ENCODE measurements around the gene TFF3.

The TFF3 gene

DNA sequence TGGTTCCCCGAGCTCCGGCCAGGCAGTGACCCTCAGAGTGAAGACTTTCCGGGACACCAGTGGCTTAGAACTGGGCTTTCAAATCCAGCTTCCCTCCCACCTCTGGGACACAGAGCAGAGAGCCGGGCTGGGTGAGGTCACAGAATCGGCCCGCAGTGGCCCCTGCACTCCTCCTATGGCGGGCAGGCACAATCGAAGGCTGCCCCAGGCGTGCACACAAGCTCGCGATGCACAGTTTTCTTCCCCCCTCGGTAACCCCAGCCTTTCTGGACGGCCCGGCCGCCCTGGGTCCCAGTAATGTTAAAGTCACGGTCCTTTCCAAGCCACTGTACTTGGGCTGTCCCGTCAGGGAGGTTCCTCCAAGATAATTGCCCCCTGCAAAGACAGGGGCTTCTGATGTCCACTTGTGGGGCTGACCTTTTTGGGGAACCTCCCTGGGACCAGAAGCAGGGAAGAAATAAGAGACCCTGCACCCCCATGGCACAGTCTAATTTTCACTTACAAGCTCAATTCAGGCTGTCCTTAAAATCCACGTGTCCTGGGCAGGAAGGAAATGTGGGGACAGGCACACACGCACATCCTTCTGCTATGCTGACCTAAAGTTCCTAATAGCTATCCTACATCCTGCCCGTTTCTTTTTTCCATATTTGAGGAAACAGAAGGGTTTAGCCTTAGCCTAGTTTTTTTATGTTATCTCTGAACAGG, 13.7 kb downstream of the TFF3 start:
- TF ChIP-seq, protein P1, sequence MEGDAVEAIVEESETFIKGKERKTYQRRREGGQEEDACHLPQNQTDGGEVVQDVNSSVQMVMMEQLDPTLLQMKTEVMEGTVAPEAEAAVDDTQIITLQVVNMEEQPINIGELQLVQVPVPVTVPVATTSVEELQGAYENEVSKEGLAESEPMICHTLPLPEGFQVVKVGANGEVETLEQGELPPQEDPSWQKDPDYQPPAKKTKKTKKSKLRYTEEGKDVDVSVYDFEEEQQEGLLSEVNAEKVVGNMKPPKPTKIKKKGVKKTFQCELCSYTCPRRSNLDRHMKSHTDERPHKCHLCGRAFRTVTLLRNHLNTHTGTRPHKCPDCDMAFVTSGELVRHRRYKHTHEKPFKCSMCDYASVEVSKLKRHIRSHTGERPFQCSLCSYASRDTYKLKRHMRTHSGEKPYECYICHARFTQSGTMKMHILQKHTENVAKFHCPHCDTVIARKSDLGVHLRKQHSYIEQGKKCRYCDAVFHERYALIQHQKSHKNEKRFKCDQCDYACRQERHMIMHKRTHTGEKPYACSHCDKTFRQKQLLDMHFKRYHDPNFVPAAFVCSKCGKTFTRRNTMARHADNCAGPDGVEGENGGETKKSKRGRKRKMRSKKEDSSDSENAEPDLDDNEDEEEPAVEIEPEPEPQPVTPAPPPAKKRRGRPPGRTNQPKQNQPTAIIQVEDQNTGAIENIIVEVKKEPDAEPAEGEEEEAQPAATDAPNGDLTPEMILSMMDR (IDR thresholded peaks at IDR 0.05; ENCODE audit: borderline replicate concordance, control extremely low read depth, extremely low read depth, insufficient read depth, missing control alignments) = no peak
- in situ Hi-C loops (cut with MboI; ENCODE audit: low sequenced_read_pairs, unreplicated experiment) = no loop called here
- no peak for DNase-seq (ENCODE audit: low spot score)

DNA sequence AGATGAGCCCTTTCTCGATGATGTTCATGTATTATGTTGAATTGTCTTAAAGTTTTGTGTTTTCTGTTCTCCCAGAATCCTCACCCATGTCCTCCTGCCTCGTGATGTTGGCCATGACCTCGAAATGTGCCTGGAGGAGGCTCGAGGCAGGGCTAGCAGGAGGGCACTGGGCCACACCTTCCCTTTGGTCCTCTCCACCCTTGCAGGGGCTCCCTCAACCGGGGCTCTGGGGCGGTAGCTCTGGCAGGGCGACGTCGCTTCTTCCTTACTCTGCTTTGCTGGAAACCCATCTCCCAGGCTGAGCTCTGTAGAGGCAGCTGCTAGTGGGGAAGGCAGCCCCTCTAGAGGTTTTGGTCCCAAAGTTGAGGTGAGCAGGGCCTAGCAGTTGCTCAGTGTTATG, 14.3 kb downstream of the TFF3 start:
- DNase-seq (ENCODE audit: low spot score) = no peak
- TF ChIP-seq, protein P1 (IDR thresholded peaks at IDR 0.05; ENCODE audit: borderline replicate concordance, control extremely low read depth, extremely low read depth, insufficient read depth, missing control alignments) = no peak
- in situ Hi-C loops (cut with MboI; ENCODE audit: low sequenced_read_pairs, unreplicated experiment) = no loop called here

DNA sequence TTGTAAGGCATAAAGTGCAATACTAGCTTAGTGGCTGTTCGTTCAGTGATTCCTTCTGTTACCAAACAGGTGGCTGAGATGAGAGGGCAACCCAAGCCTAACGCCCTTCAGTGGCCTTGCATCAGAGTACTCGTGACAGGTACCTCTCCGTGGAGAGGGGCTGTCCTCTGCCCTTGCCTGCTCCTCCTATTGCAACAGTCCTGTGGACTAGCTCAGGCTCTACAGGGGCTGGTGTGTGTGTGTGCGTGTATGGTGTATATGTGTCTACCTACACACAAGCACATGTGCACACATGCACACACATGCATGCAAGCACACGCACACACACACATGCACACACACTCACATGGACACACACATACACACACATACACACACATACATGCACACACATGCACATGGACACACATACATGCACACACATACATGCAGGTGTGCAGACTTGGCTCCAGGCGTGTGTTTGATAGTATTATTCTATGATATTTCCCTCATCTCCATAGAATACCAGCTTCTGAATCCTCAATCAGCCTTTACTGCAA, 15.1 kb downstream of the TFF3 start:
- TF ChIP-seq, protein P1 (IDR thresholded peaks at IDR 0.05; ENCODE audit: borderline replicate concordance, control extremely low read depth, extremely low read depth, insufficient read depth, missing control alignments) = no peak
- in situ Hi-C loops (cut with MboI; ENCODE audit: low sequenced_read_pairs, unreplicated experiment) = no loop called here
- DNase-seq (ENCODE audit: low spot score) = no peak

DNA sequence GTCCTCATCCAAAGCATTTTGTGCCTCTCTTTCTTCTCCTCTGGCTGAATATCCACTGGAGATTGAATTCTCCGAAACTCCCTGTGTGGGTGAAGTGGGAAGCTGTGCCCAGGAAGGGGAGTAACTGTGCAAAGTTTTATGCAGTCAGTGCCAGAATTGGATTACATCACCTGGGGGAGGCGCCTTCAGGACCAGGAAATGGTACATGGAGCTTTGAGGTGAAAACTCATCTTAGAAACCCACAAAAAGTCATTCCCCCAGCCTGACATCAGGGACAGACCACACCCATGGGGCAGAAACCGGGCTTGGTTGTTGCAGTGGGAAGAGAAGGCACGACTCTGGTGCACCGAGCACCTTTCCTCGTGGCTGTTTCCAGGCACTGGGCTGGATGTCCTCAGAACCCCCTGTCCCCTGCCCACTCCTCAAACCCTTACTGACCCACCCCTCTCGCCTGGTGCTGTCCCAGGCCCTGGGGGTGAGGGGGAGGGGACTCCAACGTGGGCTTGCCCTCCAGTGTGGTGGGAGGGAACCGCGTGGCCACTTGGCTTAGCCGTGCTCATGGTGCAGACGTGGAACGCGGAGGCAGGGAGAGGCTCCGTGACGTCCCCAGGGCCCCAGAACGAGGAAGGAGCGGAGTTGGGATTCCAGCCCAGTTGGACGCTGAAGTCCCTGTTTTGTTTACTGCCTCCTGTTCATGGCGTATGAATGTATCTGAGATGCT, 15.7 kb downstream of the TFF3 start:
- TF ChIP-seq, protein P1 (IDR thresholded peaks at IDR 0.05; ENCODE audit: borderline replicate concordance, control extremely low read depth, extremely low read depth, insufficient read depth, missing control alignments) = no peak
- in situ Hi-C loops (cut with MboI; ENCODE audit: low sequenced_read_pairs, unreplicated experiment) = no loop called here
- DNase-seq (ENCODE audit: low spot score) = no peak

DNA sequence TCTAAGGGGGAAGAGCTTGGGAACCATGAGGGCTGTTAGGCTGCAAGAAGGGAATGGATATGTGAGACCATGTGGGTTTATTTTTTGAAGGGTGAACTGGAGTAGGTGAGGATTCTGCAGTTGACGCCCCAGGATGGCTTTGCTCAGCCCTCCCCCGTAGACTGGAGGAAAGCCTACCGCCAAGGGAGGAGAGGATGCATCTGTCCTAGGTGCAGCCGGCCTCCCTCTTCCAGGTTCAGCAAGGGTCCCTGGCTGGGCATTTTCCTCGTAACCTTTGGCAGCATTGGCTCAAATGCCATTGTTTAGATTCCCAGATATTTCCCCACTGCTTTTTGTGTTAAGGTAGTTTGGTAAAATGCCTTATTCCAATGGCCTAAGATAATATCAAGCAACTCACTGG, 16.6 kb downstream of the TFF3 start:
- TF ChIP-seq, protein P1 (IDR thresholded peaks at IDR 0.05; ENCODE audit: borderline replicate concordance, control extremely low read depth, extremely low read depth, insufficient read depth, missing control alignments) = no peak
- no peak for DNase-seq (ENCODE audit: low spot score)
- in situ Hi-C loops (cut with MboI; ENCODE audit: low sequenced_read_pairs, unreplicated experiment) = no loop called here

GRCh38 chr21:42298237-42298636, 17.0 kb downstream of the TFF3 start:
- TF ChIP-seq, protein P1 (IDR thresholded peaks at IDR 0.05; ENCODE audit: borderline replicate concordance, control extremely low read depth, extremely low read depth, insufficient read depth, missing control alignments) = no peak
- no peak for DNase-seq (ENCODE audit: low spot score)
- in situ Hi-C loops (cut with MboI; ENCODE audit: low sequenced_read_pairs, unreplicated experiment) = no loop called here

All from GM13976 (cell line).